HCT116 (cell line): Measurements from ENCODE around the gene LRP2. TPM values are rescaled to one million over a fixed set of nuclear protein-coding genes. Genes with fewer than 3 reads are reported as not detected.

ENCODE experiments used
- ATAC-seq: fragments of 200-7000 bp; cut with Tn5 transposase; 2 replicates; pipeline ENCODE4 v1.9.1; 2020; ENCODE audit warnings: mild to moderate bottlenecking, moderate library complexity
- BruUV-seq: library from RNA; stranded (reverse); fragments of 400-500 nt; replicated peaks from 2 replicates; lab custom pipeline; 2021; lab: Mats Ljungman, UMichigan
- CTCF ChIA-PET: fragments of 300-600 bp; sonication (Branson Sonifier 250); formaldehyde crosslinking; loops from one replicate; lab custom pipeline; 2021; ENCODE audit warnings: antibody characterized with exemption; lab: Charles Lee
- POLR2A ChIA-PET: fragments of 300-600, 350-600 bp; sonication (Branson Sonifier 250); formaldehyde crosslinking; loops from one replicate; lab custom pipeline; 2021; ENCODE audit warnings: antibody characterized with exemption; lab: Charles Lee
- RAD21 ChIA-PET, 2 experiments: fragments of 300-600 bp; sonication (Branson Sonifier 250); formaldehyde crosslinking; loops; one replicate each; lab custom pipeline; 2023; ENCODE audit warnings: low total read pairs in 2 of 2; ENCODE audit not compliant: uncharacterized antibody in 2 of 2, unreplicated experiment in 2 of 2, low non-redundant PET in 1 of 2; lab: Charles Lee
- DNase-seq: peaks from one replicate; pipeline ENCODE4 v3.0.0-alpha.2; 2010; ENCODE audit warnings: low read depth, low spot score
- H2AFZ ChIP-seq: fragments of 200-600 bp; shearing (Covaris generic), sonication (generic); 2 replicates; pipeline ENCODE4 v1.6.1; 2017; ENCODE audit warnings: low read depth, mixed run types, mixed read lengths, antibody characterized with exemption, low read length; ENCODE audit not compliant: poor library complexity, severe bottlenecking
- H3K27ac ChIP-seq: 2 replicates; pipeline ENCODE4 v1.5.1; 2012; ENCODE audit warnings: low read depth, low read length
- H3K27me3 ChIP-seq: fragments of 200-600 bp; sonication (generic); 2 replicates; pipeline ENCODE4 v1.6.1; 2016; ENCODE audit warnings: mixed run types, low read length, mixed read lengths; ENCODE audit not compliant: insufficient read depth
- H3K36me3 ChIP-seq, 2 experiments: fragments of 200-500 bp in 1 of 2; fragments of 200-600 bp in 1 of 2; sonication (Bioruptor generic) in 1 of 2; sonication (generic) in 1 of 2; 2 replicates each; pipeline versions ENCODE4 v1.5.1 to v1.6.1; 2014 to 2016; ENCODE audit warnings: low read length in 2 of 2, inconsistent platforms in 1 of 2, mixed read lengths in 1 of 2, mixed run types in 1 of 2; ENCODE audit not compliant: insufficient read depth in 2 of 2, control insufficient read depth in 1 of 2
- H3K4me1 ChIP-seq, 2 experiments: fragments of 200-600 bp in 1 of 2; sonication (generic) in 1 of 2; 2 replicates each; pipeline versions ENCODE4 v1.5.1 to v1.6.1; 2012 to 2017; ENCODE audit warnings: low read length in 2 of 2, inconsistent platforms in 1 of 2, mild to moderate bottlenecking in 1 of 2, mixed read lengths in 1 of 2, mixed run types in 1 of 2, moderate library complexity in 1 of 2; ENCODE audit not compliant: insufficient read depth in 2 of 2, control insufficient read depth in 1 of 2
- H3K4me2 ChIP-seq: fragments of 200-600 bp; sonication (generic); 2 replicates; pipeline ENCODE4 v1.6.1; 2017; ENCODE audit warnings: mixed run types, low read length, mixed read lengths
- H3K4me3 ChIP-seq, 2 experiments: fragments of 200-600 bp in 1 of 2; sonication (generic) in 1 of 2; replicated peaks in 1 of 2; 2 replicates each; pipeline ENCODE4 v1.5.1; 2011 to 2016; ENCODE audit warnings: low read length in 2 of 2, control low read depth in 1 of 2, low read depth in 1 of 2, mild to moderate bottlenecking in 1 of 2, mixed read lengths in 1 of 2, mixed run types in 1 of 2
- H3K79me2 ChIP-seq: fragments of 200-600 bp; sonication (generic); 2 replicates; pipeline ENCODE4 v1.6.1; 2017; ENCODE audit warnings: mild to moderate bottlenecking, mixed run types, low read length, moderate library complexity, mixed read lengths; ENCODE audit not compliant: insufficient read depth
- H3K9ac ChIP-seq: fragments of 200-600 bp; sonication (generic); 2 replicates; pipeline ENCODE4 v1.6.1; 2016; ENCODE audit warnings: low read length, mixed read lengths
- H3K9me2 ChIP-seq: fragments of 200-600 bp; sonication (generic), shearing (Covaris generic); 2 replicates; pipeline ENCODE4 v1.6.1; 2017; ENCODE audit warnings: mixed run types, mild to moderate bottlenecking, moderate library complexity; ENCODE audit not compliant: insufficient read depth
- H3K9me3 ChIP-seq, 2 experiments: fragments of 200-500 bp in 1 of 2; fragments of 200-600 bp in 1 of 2; sonication (Bioruptor generic) in 1 of 2; sonication (generic) in 1 of 2; 2 replicates each; pipeline ENCODE4 v1.6.1; 2014 to 2017; ENCODE audit warnings: low read length in 2 of 2, mixed read lengths in 2 of 2, inconsistent platforms in 1 of 2, low read depth in 1 of 2, mild to moderate bottlenecking in 1 of 2, mixed run types in 1 of 2, moderate library complexity in 1 of 2; ENCODE audit not compliant: control insufficient read depth in 1 of 2, insufficient read depth in 1 of 2
- H4K20me1 ChIP-seq: fragments of 200-600 bp; sonication (generic), shearing (Covaris generic); 2 replicates; pipeline ENCODE4 v1.6.1; 2017; ENCODE audit warnings: mixed run types, mild to moderate bottlenecking, moderate library complexity; ENCODE audit not compliant: insufficient read depth
- CEBPB ChIP-seq: IDR thresholded peaks from 2 replicates; pipeline ENCODE4 v1.6.1; 2012; ENCODE audit warnings: low read depth
- CTCF ChIP-seq, 3 experiments: fragments of 200-600 bp in 1 of 3; sonication (generic) in 1 of 3; IDR thresholded peaks in 2 of 3; conservative IDR thresholded peaks in 1 of 3; 2 replicates each; pipeline ENCODE4 v1.5.1; 2012 to 2017; ENCODE audit warnings: low read depth in 2 of 3, low read length in 2 of 3, antibody characterized with exemption in 1 of 3, borderline replicate concordance in 1 of 3, control low read depth in 1 of 3, mild to moderate bottlenecking in 1 of 3, mixed read lengths in 1 of 3, mixed run types in 1 of 3, moderate library complexity in 1 of 3; ENCODE audit not compliant: insufficient read depth in 1 of 3
- EZH2 ChIP-seq: fragments of 200-600 bp; sonication (generic); IDR thresholded peaks from 2 replicates; pipeline ENCODE4 v1.6.1; 2017; ENCODE audit warnings: antibody characterized with exemption, mixed run types
- EZH2phosphoT487 ChIP-seq: fragments of 200-600 bp; IDR thresholded peaks from 2 replicates; pipeline ENCODE4 v1.6.1; 2018; ENCODE audit warnings: antibody characterized with exemption, borderline replicate concordance
- JUND ChIP-seq: IDR thresholded peaks from 2 replicates; pipeline ENCODE4 v1.6.1; 2012
- MAX ChIP-seq: IDR thresholded peaks from 2 replicates; pipeline ENCODE4 v1.6.1; 2012
- POLR2A ChIP-seq: IDR thresholded peaks from 2 replicates; pipeline ENCODE4 v1.7.0; 2011; ENCODE audit warnings: borderline replicate concordance; ENCODE audit not compliant: insufficient read depth, insufficient read length; ENCODE audit errors: extremely low read depth
- POLR2AphosphoS5 ChIP-seq: IDR thresholded peaks from 2 replicates; pipeline ENCODE4 v1.6.1; 2011; ENCODE audit warnings: mild to moderate bottlenecking, low read depth, low read length, moderate library complexity
- RAD21 ChIP-seq: IDR thresholded peaks from 2 replicates; pipeline ENCODE4 v1.6.1; 2012; ENCODE audit warnings: low read depth, mild to moderate bottlenecking
- REST ChIP-seq: IDR thresholded peaks from 2 replicates; pipeline ENCODE4 v1.6.1; 2012; ENCODE audit warnings: low read depth
- SIN3A ChIP-seq: IDR thresholded peaks from 2 replicates; pipeline ENCODE4 v1.6.1; 2012; ENCODE audit warnings: low read depth
- SP1 ChIP-seq: IDR thresholded peaks from 2 replicates; pipeline ENCODE4 v1.6.1; 2012; ENCODE audit warnings: low read depth
- ZFX ChIP-seq: fragments of 450-650 bp; IDR thresholded peaks from 2 replicates; pipeline ENCODE4 v1.6.1; 2017
- ZNF274 ChIP-seq: fragments of 200-500 bp; sonication (Bioruptor generic); IDR thresholded peaks from 2 replicates; pipeline ENCODE4 v1.6.1; 2014; ENCODE audit warnings: mild to moderate bottlenecking, low read depth, low read length, inconsistent platforms
- intact Hi-C: fragments of 100-400 bp; cut with micrococcal nuclease; formaldehyde crosslinking; loops from 2 replicates; pipeline ENCODE4 v1.10.0; 2022
- total RNA-seq: library from RNA; stranded (reverse); gene quantifications from one replicate; pipeline ENCODE4 v1.2.1, GENCODE V29; 2021; ENCODE audit not compliant: unreplicated experiment

LRP2 gene
- total RNA-seq, 1 experiment from 2014 or later, result 0.20 TPM

- Histone ChIP-seq H3K4me1 (no peaks in the 10 kb centered on the region), H2AFZ (no peak overlapping the region), H4K20me1 (no peaks in the 10 kb centered on the region), H3K79me2 (no peaks in the 10 kb centered on the region), H3K36me3 (no peaks in the 10 kb centered on the region), H3K4me3 (no peak overlapping the region), H3K9ac (no peak overlapping the region), H3K4me2 (no peak overlapping the region), H3K9me3 (no peaks in the 10 kb centered on the region), H3K9me2 (no peaks in the 10 kb centered on the region), H3K27ac (no peak overlapping the region), H3K27me3 (no peaks in the 10 kb centered on the region)
- ChIA-PET CTCF (interaction anchor here (6.7 kb wide), 1 partner anchor 12 kb away, joined by 45 read pairs; no protein-coding TSS in a partner anchor), RAD21 (no interaction called here), POLR2A (interaction anchor here (1.3 kb wide), 1 partner anchor 13 kb away, joined by 3 read pairs; no protein-coding TSS in a partner anchor)
- DNase-seq, result no peak
- no TSS peak for BruUV-seq
- TF ChIP-seq RAD21 (no peak), ZNF274 (no peak), EZH2 (no peak), SIN3A (no peak), JUND (no peak)
- ATAC-seq, result no peak
- intact Hi-C loops, result no loop called here
Observed at GRCh38 chr2:169143998-169144397, 218.3 kb downstream of the LRP2 start.

- RAD21 ChIA-PET, result no interaction called here
- H3K36me3 ChIP-seq, result no peaks in the 10 kb centered on the region
- H3K27ac ChIP-seq, result no peak overlapping the region
- TF ChIP-seq SP1 (no peak), RAD21 (peak; percentile 59), POLR2A (no peak), EZH2phosphoT487 (no peak), CTCF (IDR thresholded peaks at IDR 0.05 in 2 of 3, conservative IDR thresholded peaks at IDR 0.05 in 1 of 3; ENCODE audit: borderline replicate concordance in 1 of 3, insufficient read depth in 1 of 3, low read depth in 2 of 3, low read length in 2 of 3) (peak; percentile 68 to 93 (median 84)), ZFX (no peak), CEBPB (no peak), MAX (no peak), REST (no peak), POLR2AphosphoS5 (no peak)
Observed at GRCh38 chr2:169141713-169142352, 220.5 kb downstream of the LRP2 start.

More at GRCh38 chr2:169141713-169142352, 220.5 kb downstream of the LRP2 start:
- Histone ChIP-seq H3K4me2 (no peak overlapping the region), H3K27me3 (no peaks in the 10 kb centered on the region), H3K4me3 (no peak overlapping the region), H3K79me2 (no peaks in the 10 kb centered on the region), H3K9me2 (no peaks in the 10 kb centered on the region), H2AFZ (peak overlapping the region; percentile 24), H3K9me3 (no peaks in the 10 kb centered on the region), H4K20me1 (no peaks in the 10 kb centered on the region), H3K4me1 (no peaks in the 10 kb centered on the region), H3K9ac (no peak overlapping the region)
- ChIA-PET CTCF (interaction anchor here (0.6 to 6.7 kb wide), 9 partner anchors 10 to 255 kb away, joined by 3 to 45 read pairs (median 4); no protein-coding TSS in a partner anchor), POLR2A (no interaction called here)
- ATAC-seq, result peak; percentile 97
- peak; percentile 49 for DNase-seq
- intact Hi-C loops, result no loop called here
- BruUV-seq, result no TSS peak
